ENCODE measurements around the gene SAMD3.

SAMD3 gene

GRCh38 chr6:130111031-130111430, 111.7 kb downstream of the SAMD3 start:
- H3K4me3 ChIP-seq (ENCODE audit: low read length), result no peak overlapping the region
- no peak for TF ChIP-seq ZNF274 (IDR thresholded peaks at IDR 0.05; ENCODE audit: low read depth, low read length)

GRCh38 chr6:130107710-130108109, 115.0 kb downstream of the SAMD3 start:
- no peak overlapping the region for H3K4me3 ChIP-seq (ENCODE audit: low read length)
- no peak for TF ChIP-seq ZNF274 (IDR thresholded peaks at IDR 0.05; ENCODE audit: low read depth, low read length)

GRCh38 chr6:130105996-130106704, 116.6 kb downstream of the SAMD3 start:
- no peak for TF ChIP-seq ZNF274 (IDR thresholded peaks at IDR 0.05; ENCODE audit: low read depth, low read length)
- H3K4me3 ChIP-seq (ENCODE audit: low read length), result no peak overlapping the region

- H3K4me3 ChIP-seq (ENCODE audit: low read length), result no peak overlapping the region
- TF ChIP-seq ZNF274 (IDR thresholded peaks at IDR 0.05; ENCODE audit: low read depth, low read length), result no peak
These were observed 123.6 kb downstream of the SAMD3 start for GRCh38 chr6:130099119-130099518.

GRCh38 chr6:130098317-130098716, 124.4 kb downstream of the SAMD3 start:
- H3K4me3 ChIP-seq (ENCODE audit: low read length), result no peak overlapping the region
- no peak for TF ChIP-seq ZNF274 (IDR thresholded peaks at IDR 0.05; ENCODE audit: low read depth, low read length)

Measured in GM08714 (cell line).